ENCODE results near the gene GLIS2.

DNA sequence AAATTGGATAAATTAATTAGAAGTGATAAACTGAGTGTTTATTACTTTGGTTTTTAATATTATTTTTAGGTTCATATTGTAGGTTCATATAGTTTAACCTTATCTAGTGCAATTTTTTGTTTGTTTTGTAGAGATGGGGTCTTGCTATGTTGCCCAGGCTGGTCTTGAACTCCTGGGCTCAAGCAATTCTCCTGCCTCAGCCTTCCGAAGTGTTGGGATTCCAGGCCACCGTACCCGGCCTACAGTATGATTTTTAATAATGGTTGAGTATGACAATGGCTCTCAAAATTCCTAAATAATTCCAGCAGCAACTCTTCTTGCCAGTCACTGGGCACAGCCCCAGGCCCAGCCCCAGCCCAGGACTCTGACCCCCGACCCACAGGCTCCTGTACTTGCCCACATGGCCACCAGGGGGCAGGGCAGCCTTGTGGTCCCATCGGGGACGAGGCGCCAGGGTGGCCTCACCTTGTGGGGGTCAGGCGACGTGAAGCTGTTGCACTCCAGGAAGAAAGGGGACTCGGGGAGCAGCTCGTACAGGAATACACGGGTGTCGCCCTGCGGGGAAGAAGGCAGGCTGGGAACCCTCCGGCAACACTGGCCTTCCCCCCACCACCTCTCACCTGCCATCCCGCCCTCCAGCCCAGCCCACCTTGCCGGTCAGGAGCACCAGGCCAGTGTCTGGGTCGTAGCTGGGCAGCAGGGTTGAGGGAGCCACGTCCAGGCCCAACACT is 43.1 kb downstream of the GLIS2 start:
- TF ChIP-seq, protein P1, sequence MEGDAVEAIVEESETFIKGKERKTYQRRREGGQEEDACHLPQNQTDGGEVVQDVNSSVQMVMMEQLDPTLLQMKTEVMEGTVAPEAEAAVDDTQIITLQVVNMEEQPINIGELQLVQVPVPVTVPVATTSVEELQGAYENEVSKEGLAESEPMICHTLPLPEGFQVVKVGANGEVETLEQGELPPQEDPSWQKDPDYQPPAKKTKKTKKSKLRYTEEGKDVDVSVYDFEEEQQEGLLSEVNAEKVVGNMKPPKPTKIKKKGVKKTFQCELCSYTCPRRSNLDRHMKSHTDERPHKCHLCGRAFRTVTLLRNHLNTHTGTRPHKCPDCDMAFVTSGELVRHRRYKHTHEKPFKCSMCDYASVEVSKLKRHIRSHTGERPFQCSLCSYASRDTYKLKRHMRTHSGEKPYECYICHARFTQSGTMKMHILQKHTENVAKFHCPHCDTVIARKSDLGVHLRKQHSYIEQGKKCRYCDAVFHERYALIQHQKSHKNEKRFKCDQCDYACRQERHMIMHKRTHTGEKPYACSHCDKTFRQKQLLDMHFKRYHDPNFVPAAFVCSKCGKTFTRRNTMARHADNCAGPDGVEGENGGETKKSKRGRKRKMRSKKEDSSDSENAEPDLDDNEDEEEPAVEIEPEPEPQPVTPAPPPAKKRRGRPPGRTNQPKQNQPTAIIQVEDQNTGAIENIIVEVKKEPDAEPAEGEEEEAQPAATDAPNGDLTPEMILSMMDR (conservative IDR thresholded peaks at IDR 0.05; ENCODE audit: low read depth, low read length): peak; percentile 91
- TF ChIP-seq EZH2phosphoT487 (IDR thresholded peaks at IDR 0.05; ENCODE audit: borderline replicate concordance, low read length): no peak
